Type B pancreatic cell (in vitro differentiated cells): ENCODE data around the gene PIP5K1C. TPM values are rescaled to one million over a fixed set of nuclear protein-coding genes. Genes with fewer than 3 reads are reported as not detected.

ENCODE experiments used
- DNase-seq: peaks from one replicate; pipeline ENCODE4 v3.0.0; 2021; ENCODE audit warnings: mixed read lengths; ENCODE audit not compliant: unreplicated experiment; ENCODE audit errors: extremely low spot score
- H3K27ac Mint-ChIP-seq: 2 replicates; pipeline ENCODE4 v1.8.0; 2021; ENCODE audit warnings: mild to moderate bottlenecking, mixed read lengths
- H3K27me3 Mint-ChIP-seq: 2 replicates; pipeline ENCODE4 v1.8.0; 2021; ENCODE audit warnings: mixed read lengths
- H3K36me3 Mint-ChIP-seq: 2 replicates; pipeline ENCODE4 v1.8.0; 2021; ENCODE audit warnings: mixed read lengths
- H3K4me1 Mint-ChIP-seq: one replicate; pipeline ENCODE4 v1.8.0; 2021; ENCODE audit warnings: mixed read lengths; ENCODE audit not compliant: unreplicated experiment
- H3K4me3 Mint-ChIP-seq: 2 replicates; pipeline ENCODE4 v1.8.0; 2021; ENCODE audit warnings: mild to moderate bottlenecking, mixed read lengths
- H3K9me3 Mint-ChIP-seq: 2 replicates; pipeline ENCODE4 v1.8.0; 2021; ENCODE audit warnings: mixed read lengths
- CTCF ChIP-seq: fragments of 200-600 bp; sonication (generic); conservative IDR thresholded peaks from 2 replicates; pipeline ENCODE4 v1.5.0; 2021; ENCODE audit warnings: antibody characterized with exemption, mild to moderate bottlenecking
- total RNA-seq: library from RNA; stranded (reverse); gene quantifications from 2 replicates; pipeline ENCODE4 v1.2.1, GENCODE V29; 2021; ENCODE audit warnings: low replicate concordance

PIP5K1C gene
- total RNA-seq, 1 donor from 2014 or later: 44.5 TPM

DNA sequence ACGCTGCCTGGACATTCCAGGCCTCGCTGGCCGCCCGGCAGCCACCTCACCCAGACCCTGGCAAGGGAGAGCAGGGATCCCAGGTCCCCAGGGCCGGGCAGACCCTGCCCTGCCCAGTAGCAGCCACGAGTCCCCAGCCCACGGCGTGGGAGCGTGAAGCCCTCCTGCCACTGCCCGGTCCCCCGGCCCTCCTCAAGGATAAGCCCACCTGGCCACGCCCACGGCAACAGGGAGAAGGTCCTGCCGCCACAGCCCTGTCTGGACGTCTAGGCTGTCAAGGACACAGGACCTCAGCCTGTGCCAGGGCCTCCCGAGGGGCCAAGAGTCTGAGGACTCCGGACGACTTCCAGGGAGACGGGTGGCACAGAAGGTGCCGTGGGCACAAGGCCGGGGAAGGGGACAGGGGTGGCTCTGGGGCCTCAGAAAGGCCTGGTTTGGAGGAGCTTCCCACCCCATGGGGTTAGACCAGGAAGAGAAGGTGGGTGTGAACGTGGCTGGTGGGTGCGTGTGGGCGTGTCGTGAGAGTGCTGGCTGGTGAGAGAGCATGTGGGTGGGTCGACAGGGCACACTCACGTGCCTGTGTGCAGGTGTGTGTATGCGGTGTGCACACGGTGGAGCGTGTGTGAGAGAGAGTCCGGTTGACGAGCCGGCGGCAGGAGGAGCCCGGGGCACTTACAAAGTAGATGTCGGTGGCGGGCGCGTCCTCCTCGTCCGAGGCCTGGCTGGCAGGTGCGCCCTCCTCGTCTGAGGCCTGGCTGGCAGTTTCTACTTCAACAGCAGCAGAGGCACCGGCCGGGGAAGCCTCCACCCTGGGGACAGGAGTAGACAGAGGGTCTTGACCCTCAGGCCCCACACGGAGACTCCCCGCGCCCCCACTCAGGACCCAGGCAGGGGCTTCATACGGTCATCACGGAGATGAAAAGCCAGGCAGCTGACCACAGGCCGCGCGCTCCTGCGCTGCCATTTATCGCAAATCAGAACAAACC, 61.8 kb downstream of the PIP5K1C start:
- Mint-ChIP-seq H3K27ac (no peak overlapping the region), H3K36me3 (no peaks in the 10 kb centered on the region), H3K9me3 (no peaks in the 10 kb centered on the region), H3K4me1 (no peaks in the 10 kb centered on the region), H3K27me3 (no peaks in the 10 kb centered on the region), H3K4me3 (no peak overlapping the region)
- DNase-seq: no peak
- no peak for TF ChIP-seq CTCF

DNA sequence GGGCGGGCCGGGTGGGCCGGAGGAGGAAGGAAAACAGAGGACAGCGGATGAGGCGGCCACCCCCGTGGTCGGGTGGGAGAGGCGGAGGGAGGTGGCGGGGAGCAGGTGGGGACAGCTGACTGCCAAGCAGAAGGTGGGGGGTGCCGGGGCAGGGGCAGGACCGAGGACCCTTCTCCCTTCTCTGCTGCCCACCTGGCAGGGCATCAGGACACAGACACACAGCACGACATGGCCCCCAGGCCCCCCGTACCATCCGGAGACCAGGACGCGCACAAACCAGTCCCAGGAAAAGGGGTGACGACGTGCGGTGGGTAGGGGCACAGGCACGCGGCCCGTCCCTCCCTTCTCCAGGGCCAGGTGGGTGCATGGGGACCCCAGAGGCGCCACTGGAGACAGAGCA, 62.6 kb downstream of the PIP5K1C start:
- Mint-ChIP-seq H3K4me3 (no peak overlapping the region), H3K9me3 (no peaks in the 10 kb centered on the region), H3K27ac (no peak overlapping the region), H3K36me3 (no peaks in the 10 kb centered on the region), H3K27me3 (no peaks in the 10 kb centered on the region), H3K4me1 (no peaks in the 10 kb centered on the region)
- no peak for TF ChIP-seq CTCF
- no peak for DNase-seq

DNA sequence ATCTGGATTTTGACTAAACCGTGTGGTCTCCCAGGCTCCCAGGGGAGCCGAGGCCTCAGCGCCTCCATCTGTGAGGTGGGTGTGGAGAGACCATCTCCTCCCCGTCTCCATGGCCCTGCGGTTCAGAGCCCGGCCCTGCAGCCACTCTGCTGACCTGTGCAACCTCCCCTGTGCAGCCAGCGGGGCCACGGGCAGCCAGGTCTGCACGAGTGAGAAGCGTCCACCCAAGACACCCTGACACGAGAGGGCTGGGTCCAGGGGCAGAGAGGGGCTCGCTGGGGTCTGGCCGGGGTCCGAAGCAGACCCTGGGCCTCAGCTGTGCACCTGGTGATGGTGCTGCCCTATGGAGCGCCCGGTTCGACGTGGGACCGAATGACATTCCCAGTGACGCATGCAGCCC, 63.3 kb downstream of the PIP5K1C start:
- no peak for DNase-seq

GRCh38 chr19:3636506-3636905, 63.8 kb downstream of the PIP5K1C start:
- Mint-ChIP-seq H3K4me1 (no peaks in the 10 kb centered on the region), H3K36me3 (no peaks in the 10 kb centered on the region), H3K9me3 (no peaks in the 10 kb centered on the region), H3K4me3 (no peak overlapping the region), H3K27ac (no peak overlapping the region), H3K27me3 (no peaks in the 10 kb centered on the region)
- no peak for DNase-seq
- no peak for TF ChIP-seq CTCF

More for the DNA sequence above, 63.3 kb downstream of the PIP5K1C start:
- no peaks in the 10 kb centered on the region for H3K27me3 Mint-ChIP-seq
- no peaks in the 10 kb centered on the region for H3K9me3 Mint-ChIP-seq
- no peaks in the 10 kb centered on the region for H3K4me1 Mint-ChIP-seq
- H3K4me3 Mint-ChIP-seq: no peak overlapping the region
- no peak for TF ChIP-seq CTCF
- H3K27ac Mint-ChIP-seq: no peak overlapping the region
- H3K36me3 Mint-ChIP-seq: no peaks in the 10 kb centered on the region

DNA sequence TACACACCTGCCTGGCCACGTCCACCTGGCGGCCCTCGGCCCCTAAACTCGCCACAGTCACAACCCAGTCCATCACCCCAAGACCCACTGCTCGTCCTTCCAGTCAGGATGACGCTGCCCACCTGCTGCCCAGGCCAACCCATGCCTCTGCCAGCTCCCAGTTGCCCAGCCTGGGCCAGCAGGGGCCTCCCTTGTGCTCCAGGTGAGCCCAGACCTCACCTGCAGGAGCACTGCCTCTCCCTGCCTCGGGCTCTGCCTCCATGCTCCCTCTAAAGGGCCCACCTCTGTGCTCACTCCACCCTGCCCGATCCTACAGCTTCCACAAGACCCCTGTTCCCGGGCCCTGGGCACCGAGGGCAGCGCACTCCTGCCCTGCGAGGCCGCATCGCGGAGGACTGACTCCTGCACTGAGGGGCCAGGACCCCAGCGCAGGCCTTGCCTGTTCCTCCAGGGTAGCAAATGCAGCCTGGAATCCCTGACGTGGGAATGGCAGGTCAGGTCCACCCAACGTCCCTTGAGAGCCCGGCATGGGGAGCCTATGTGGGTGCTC, 65.7 kb downstream of the PIP5K1C start:
- no peaks in the 10 kb centered on the region for H3K9me3 Mint-ChIP-seq
- no peak overlapping the region for H3K27ac Mint-ChIP-seq
- H3K4me1 Mint-ChIP-seq: no peaks in the 10 kb centered on the region
- TF ChIP-seq CTCF: no peak
- no peaks in the 10 kb centered on the region for H3K27me3 Mint-ChIP-seq
- DNase-seq: no peak
- no peak overlapping the region for H3K4me3 Mint-ChIP-seq
- H3K36me3 Mint-ChIP-seq: no peaks in the 10 kb centered on the region
